Caco-2 (cell line): Measurements from ENCODE around the gene NKIRAS1. TPM values are rescaled to one million over a fixed set of nuclear protein-coding genes. Genes with fewer than 3 reads are reported as not detected.
"Not testable (repeated sequence)": the region's sequence is repeated elsewhere in the genome, so short reads cannot be mapped to it uniquely, and the experiment has no call there.

Experiments used
- BruUV-seq: library from RNA; stranded (reverse); fragments of 400-500 nt; replicated peaks from 2 replicates; lab custom pipeline; 2021; lab: Mats Ljungman, UMichigan
- CTCF ChIA-PET: fragments of 300-600 bp; sonication (Branson Sonifier 250); formaldehyde crosslinking; loops from one replicate; lab custom pipeline; 2022; ENCODE audit warnings: antibody characterized with exemption; lab: Charles Lee
- POLR2A ChIA-PET: fragments of 300-600 bp; sonication (Branson Sonifier 250); formaldehyde crosslinking; loops from one replicate; lab custom pipeline; 2022; ENCODE audit warnings: antibody characterized with exemption; lab: Charles Lee
- DNase-seq, 2 experiments: peaks; one replicate each; pipeline versions ENCODE4 v3.0.0 to v3.0.0-alpha.2; 2020 to 2022
- H3K27me3 ChIP-seq: replicated peaks from 2 replicates; pipeline ENCODE4 v1.6.0; 2011; ENCODE audit warnings: low read length; ENCODE audit not compliant: control insufficient read depth, insufficient read depth
- H3K36me3 ChIP-seq: 2 replicates; pipeline ENCODE4 v1.5.1; 2011; ENCODE audit warnings: low read length; ENCODE audit not compliant: control insufficient read depth, insufficient read depth
- H3K4me1 ChIP-seq: fragments of 250-450 bp; sonication (Bioruptor Pico); 2 replicates; pipeline ENCODE4 v1.5.1; 2020; ENCODE audit warnings: mild to moderate bottlenecking
- H3K4me3 ChIP-seq: 2 replicates; pipeline ENCODE4 v1.5.1; 2011; ENCODE audit warnings: low read depth, mild to moderate bottlenecking, control low read depth, low read length
- H3K9me3 ChIP-seq: fragments of 250-450 bp; sonication (Bioruptor Pico); 2 replicates; pipeline ENCODE4 v1.5.1; 2020; ENCODE audit warnings: mild to moderate bottlenecking, moderate library complexity
- H3K27ac Mint-ChIP-seq: one replicate; pipeline ENCODE4 v1.8.0; 2022; ENCODE audit warnings: mixed read lengths; ENCODE audit not compliant: unreplicated experiment
- H3K27me3 Mint-ChIP-seq: one replicate; pipeline ENCODE4 v1.8.0; 2022; ENCODE audit warnings: mixed read lengths; ENCODE audit not compliant: insufficient read depth, unreplicated experiment
- H3K36me3 Mint-ChIP-seq: one replicate; pipeline ENCODE4 v1.8.0; 2022; ENCODE audit warnings: mild to moderate bottlenecking, mixed read lengths; ENCODE audit not compliant: insufficient read depth, unreplicated experiment
- H3K4me1 Mint-ChIP-seq: one replicate; pipeline ENCODE4 v1.8.0; 2022; ENCODE audit warnings: low read depth, mixed read lengths; ENCODE audit not compliant: unreplicated experiment
- H3K4me3 Mint-ChIP-seq: one replicate; pipeline ENCODE4 v1.8.0; 2022; ENCODE audit warnings: mild to moderate bottlenecking, moderate library complexity, mixed read lengths; ENCODE audit not compliant: unreplicated experiment
- H3K9me3 Mint-ChIP-seq: one replicate; pipeline ENCODE4 v1.8.0; 2022; ENCODE audit warnings: mixed read lengths; ENCODE audit not compliant: unreplicated experiment
- CTCF ChIP-seq, 2 experiments: fragments of 200-600 bp in 1 of 2; IDR thresholded peaks; 1 replicate in 1 of 2; 2 replicates in 1 of 2; pipeline versions ENCODE4 v1.5.1 to v1.8.0; 2011 to 2022; ENCODE audit warnings: antibody characterized with exemption in 1 of 2, control low read depth in 1 of 2, inconsistent platforms in 1 of 2, low read depth in 1 of 2, low read length in 1 of 2, mild to moderate bottlenecking in 1 of 2, moderate library complexity in 1 of 2; ENCODE audit not compliant: insufficient read depth in 1 of 2, severe bottlenecking in 1 of 2, unreplicated experiment in 1 of 2
- intact Hi-C: fragments of 100-400 bp; cut with micrococcal nuclease; formaldehyde crosslinking; loops from one replicate; pipeline ENCODE4 v1.10.0; 2022; ENCODE audit not compliant: unreplicated experiment
- total RNA-seq: library from RNA; stranded (reverse); gene quantifications from 2 replicates; pipeline ENCODE4 v1.2.3, GENCODE V29; 2022

NKIRAS1 gene
- total RNA-seq, 1 experiment from 2014 or later, result 6.8 TPM

DNA sequence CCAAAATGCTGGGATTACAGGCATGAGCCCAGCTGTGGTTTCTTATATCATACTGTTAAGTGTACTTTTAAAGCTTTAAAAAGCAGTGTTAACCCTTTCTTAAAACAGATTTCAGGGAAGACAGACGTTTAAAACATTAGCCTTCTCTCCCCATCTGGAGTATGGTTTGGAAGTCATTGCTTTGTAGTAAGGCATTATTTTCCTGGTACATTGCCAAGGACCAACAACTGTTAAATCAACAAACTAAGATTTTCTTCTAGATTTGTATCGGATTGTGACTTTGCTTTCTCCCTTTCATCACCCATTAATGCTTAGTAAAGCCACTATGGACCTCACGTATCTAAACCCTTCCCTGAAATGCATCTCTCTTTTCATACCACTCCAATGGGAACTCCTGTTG, 60.5 kb downstream of the NKIRAS1 start:
- intact Hi-C loops, result no loop called here
- ChIA-PET POLR2A (no interaction called here), CTCF (no interaction called here)
- Histone ChIP-seq H3K4me3 (no peak overlapping the region), H3K36me3 (no peaks in the 10 kb centered on the region), H3K9me3 (no peaks in the 10 kb centered on the region), H3K4me1 (no peaks in the 10 kb centered on the region), H3K27me3 (no peaks in the 10 kb centered on the region)
- no peak for DNase-seq
- no peak for TF ChIP-seq CTCF (IDR thresholded peaks at IDR 0.05; ENCODE audit: insufficient read depth in 1 of 2, low read depth in 1 of 2, low read length in 1 of 2, severe bottlenecking in 1 of 2, unreplicated experiment in 1 of 2)
- peaks cover 11% of the 10 kb centered on the region for H3K9me3 Mint-ChIP-seq
- no peaks in the 10 kb centered on the region for H3K36me3 Mint-ChIP-seq
- no TSS peak for BruUV-seq
- peaks cover 6% of the 10 kb centered on the region for H3K4me1 Mint-ChIP-seq
- H3K27ac Mint-ChIP-seq, result no peak overlapping the region
- H3K27me3 Mint-ChIP-seq, result no peaks in the 10 kb centered on the region
- no peak overlapping the region for H3K4me3 Mint-ChIP-seq

GRCh38 chr3:23849462-23849861, 67.3 kb downstream of the NKIRAS1 start:
- H3K9me3 ChIP-seq, H3K4me3 Mint-ChIP-seq, H3K36me3 ChIP-seq, H3K4me3 ChIP-seq, CTCF ChIA-PET, H3K27me3 ChIP-seq, H3K4me1 ChIP-seq, H3K36me3 Mint-ChIP-seq, H3K4me1 Mint-ChIP-seq, intact Hi-C loops, H3K27ac Mint-ChIP-seq, BruUV-seq, DNase-seq, H3K27me3 Mint-ChIP-seq, POLR2A ChIA-PET: not testable (repeated sequence)
- peaks cover 13% of the 10 kb centered on the region for H3K9me3 Mint-ChIP-seq

- Histone ChIP-seq H3K27me3 (no peaks in the 10 kb centered on the region), H3K36me3 (no peaks in the 10 kb centered on the region), H3K4me3 (no peak overlapping the region), H3K4me1 (no peaks in the 10 kb centered on the region), H3K9me3 (no peaks in the 10 kb centered on the region)
- intact Hi-C loops, result no loop called here
- H3K4me3 Mint-ChIP-seq, result no peak overlapping the region
- H3K4me1 Mint-ChIP-seq, result peaks cover 6% of the 10 kb centered on the region
- H3K27me3 Mint-ChIP-seq, result no peaks in the 10 kb centered on the region
- H3K27ac Mint-ChIP-seq, result no peak overlapping the region
- no peak for TF ChIP-seq CTCF (IDR thresholded peaks at IDR 0.05; ENCODE audit: insufficient read depth in 1 of 2, low read depth in 1 of 2, low read length in 1 of 2, severe bottlenecking in 1 of 2, unreplicated experiment in 1 of 2)
- H3K36me3 Mint-ChIP-seq, result no peaks in the 10 kb centered on the region
- no peaks in the 10 kb centered on the region for H3K9me3 Mint-ChIP-seq
- CTCF ChIA-PET, result no interaction called here
- DNase-seq, result no peak
- BruUV-seq, result no TSS peak
- POLR2A ChIA-PET, result no interaction called here
Measured at GRCh38 chr3:23845326-23846216, 71.2 kb downstream of the NKIRAS1 start.
